A172 (cell line): ENCODE data around the gene TNFRSF14. TPM values are rescaled to one million over a fixed set of nuclear protein-coding genes. Genes with fewer than 3 reads are reported as not detected.
"Not testable (repeated sequence)": the region's sequence is repeated elsewhere in the genome, so short reads cannot be mapped to it uniquely, and the experiment has no call there.

Experiments used
- DNase-seq: peaks from one replicate; pipeline ENCODE4 v3.0.0-alpha.2; 2015; ENCODE audit warnings: low spot score
- total RNA-seq: library from RNA; depleted of rRNA; stranded (reverse); fragments of >200 nt; shearing (Covaris generic); gene quantifications from 2 replicates; pipeline ENCODE4 v1.2.3, GENCODE V29; 2014

Gene TNFRSF14
- total RNA-seq, 1 experiment from 2014 or later, result 0.05 TPM

GRCh38 chr1:2538376-2538775 is 17.8 kb upstream of the TNFRSF14 start:
- no peak for DNase-seq

DNA sequence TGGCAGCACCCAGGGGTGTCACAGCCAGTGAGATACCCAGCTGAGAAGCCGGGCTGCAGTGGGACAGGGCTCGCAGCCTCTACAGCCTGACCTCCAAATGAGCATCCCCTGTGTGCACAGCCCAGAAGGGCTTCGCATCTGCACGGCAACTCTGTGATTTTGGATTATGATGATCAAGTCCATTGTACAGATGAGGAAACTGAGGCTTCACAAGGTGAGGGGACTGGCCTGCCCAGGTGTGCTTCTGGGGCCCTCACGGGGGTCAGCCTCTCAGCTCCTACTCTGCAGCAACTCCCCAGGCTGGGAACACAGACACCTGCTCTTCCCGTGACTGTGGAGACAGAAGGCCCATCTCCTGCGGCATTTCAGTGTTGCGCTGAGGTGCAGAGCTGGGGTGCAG is 17.3 kb upstream of the TNFRSF14 start:
- DNase-seq, result no peak

- no peak for DNase-seq
These were observed 16.8 kb upstream of the TNFRSF14 start for GRCh38 chr1:2539312-2539907.

DNA sequence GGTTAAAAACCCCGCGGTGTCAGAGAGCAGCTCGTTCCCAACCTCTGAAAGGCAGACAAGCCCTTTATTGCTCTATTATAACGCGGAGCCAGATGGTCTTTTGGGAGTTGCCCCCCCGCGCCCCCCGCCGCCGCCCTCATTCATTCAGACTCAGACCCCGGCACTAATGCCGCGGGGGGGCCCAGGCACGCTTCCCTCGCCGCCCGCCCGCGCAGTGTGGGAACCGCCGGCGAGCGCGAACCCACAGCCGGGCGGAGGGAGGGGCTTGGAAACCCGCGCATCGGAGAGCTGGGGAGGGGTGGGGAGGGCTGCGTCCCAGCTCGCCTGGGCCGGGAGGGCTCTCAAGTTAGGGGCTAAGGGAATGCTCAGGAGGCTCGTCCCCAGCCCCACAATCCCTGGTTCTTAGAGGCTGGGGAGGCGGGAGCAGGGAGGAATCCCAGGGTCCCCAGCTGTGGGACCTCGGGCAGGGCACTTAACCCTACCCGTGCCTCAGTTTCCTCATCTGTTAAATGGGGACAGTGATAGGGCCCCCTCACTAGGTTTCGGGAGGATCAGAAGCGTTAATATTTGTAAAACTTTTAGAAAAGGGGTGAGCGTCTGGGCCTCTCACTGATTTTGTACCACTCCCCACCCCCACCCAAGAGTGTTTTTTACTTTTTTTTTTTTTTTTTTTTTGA is 15.2 kb upstream of the TNFRSF14 start:
- no peak for DNase-seq

DNA sequence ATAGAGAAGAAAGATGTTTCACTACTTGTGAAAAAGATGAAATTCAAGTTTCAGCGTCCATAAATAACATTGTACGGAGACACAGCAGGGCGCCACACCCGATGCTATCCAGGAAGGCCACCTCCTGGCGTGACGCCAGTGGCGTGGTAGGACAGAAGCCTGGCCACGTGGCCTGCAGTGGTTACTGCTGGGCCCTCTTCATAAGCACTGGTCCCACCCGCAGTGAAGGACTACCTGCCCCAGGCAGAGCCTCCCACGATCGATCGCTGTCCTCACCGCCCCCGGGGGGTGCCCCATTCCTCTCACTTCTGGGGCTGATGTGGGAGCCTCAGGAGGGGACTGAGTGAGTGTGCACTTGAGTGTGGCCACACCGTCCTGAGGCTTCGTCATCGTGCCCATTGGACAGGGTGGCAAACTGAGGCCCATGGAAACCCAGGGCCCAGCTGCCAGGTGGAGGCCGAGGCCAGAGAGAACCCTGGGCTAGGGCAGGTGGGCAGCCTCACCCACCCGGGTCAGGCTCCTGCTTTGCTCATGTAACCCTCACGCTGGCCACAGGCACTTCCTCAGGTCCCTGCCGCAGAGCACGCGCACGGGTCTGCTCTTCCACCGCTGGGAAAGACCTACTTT is 14.4 kb upstream of the TNFRSF14 start:
- DNase-seq, result peak; percentile 35

DNA sequence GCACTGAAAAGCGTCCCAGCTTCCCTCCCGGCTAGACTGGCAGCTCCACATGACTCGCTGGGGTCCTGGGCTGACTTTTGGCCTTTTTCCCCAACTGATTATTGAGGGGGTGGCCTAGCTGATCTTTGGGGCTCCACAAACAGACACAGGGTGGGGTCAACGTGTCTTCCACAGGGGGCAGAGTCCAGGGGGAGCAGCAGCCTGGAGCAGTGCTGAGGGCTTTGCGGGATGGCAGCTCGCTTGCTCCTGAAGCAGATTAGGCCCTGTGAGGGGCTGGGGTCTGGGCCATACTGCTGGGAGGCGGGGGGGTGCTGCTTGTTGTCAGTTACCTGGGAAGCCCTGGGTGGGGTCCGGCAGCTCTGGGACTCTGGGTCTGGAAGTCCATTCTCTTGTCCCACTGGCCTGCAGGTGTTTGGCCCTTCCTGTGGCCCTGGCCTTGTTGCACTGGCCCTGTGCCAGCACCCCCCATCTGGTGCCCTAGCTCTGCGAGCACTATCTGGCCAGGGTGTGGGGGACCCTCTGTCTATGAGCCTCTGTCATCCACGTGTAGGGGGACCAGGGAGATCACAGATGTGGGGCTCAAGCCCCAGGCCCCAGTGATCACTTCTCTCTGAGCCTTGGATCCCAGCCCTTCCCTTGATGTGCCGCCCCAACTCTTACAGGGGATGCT is 13.8 kb upstream of the TNFRSF14 start:
- no peak for DNase-seq

DNA sequence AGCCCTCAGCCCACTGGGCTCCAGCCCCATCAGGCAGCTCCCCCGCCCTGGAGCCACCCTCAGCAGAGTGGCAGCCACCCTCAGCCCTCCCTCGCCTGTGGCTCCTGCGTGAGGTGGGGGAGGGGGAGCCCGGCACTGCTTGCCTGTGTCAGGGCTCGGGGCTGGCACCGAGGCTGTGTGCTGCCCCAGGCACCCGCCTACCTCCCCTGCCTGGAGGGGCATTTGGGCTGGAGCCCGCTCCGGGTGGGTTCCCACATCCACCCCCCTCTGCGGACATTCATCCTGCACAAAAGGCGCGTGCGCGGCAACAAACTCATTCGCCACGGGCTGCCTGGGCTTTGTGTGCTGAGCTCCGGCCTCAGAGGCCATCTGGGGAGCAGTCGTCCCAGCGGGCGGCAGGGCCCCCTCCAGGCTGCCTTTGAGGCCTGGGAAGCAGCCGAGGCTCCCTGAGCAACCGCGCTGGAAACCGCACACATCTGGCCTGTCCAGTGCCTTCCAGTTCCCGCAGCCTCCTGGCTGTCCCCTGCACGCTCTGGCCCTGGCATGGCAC is 12.6 kb upstream of the TNFRSF14 start:
- DNase-seq, result no peak

DNA sequence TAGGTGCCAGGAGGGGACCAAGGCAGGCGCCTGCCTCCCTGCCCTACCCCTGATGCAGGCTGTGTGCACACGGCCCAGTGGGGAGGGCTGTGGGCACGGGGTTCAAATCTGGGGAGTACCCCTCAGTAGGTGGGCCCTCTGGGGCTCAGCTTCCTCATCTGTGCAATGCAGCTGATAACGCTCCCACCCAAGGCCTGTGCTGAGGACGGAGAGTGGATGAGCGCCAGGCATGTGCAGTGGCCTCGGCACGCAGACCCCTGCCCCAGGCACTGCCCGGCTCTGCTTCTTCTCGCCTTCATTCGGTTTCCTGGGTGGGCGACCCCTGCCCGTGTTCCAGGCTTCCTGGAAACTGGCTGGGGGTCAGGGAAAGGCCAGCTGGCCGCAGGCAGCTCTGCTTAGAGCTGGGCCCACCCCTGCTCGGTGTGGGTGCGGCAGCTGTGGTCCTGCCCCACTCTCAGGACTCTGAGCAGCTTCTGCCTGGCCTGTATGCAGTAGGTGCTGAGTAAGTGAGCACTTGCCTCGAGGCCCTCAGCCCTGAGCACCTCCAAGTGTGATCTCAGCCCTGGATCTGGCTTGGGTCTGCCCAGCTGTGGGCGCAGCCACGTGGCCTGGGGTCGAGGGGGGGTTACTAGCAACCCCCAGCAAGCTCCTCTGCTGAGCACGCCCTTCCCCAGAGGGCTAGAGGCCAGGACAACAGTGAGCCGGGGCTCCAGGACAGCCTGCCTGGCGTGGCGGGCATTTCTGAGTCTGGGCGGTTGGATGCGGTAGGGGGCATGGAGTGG is 11.9 kb upstream of the TNFRSF14 start:
- DNase-seq, result no peak

DNA sequence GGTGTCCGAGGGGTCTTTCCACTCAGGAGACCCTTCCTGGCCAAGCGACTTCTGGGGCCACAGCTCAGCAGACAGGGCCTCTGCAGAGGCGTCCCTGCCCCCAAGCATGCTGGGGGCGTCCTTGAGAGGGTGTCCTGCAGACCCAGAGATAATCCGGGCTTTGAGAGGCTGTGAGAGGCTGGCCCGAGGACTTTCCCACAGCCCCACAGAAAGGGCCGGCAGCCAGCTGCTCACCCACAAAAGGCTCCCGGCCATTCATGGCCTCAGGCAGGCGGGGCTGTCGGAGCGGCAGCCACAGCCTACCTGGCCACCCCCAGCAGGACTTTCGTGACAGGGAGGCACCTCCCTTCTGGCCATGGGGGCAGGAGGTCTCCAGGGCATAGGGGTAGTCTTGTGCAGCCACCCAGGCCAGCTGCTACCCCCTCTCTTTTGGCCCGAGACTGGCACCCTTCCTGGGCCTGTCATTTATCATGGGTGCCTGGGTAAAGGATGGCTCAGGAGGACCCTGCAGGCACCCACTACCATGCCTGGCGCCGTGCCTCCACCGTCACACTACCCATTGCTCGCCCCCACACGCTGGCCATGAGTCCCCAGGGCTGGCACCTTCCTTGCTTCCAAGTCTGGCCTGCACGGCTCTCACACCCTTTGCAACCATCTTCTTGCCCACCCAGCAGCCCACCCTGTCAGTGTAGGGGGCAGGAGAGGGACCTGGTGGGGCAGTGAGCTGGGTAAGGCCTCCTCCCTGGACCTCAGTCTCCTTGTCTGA is 11.1 kb upstream of the TNFRSF14 start:
- DNase-seq, result no peak

- peak; percentile 65 for DNase-seq
These were observed 10.2 kb upstream of the TNFRSF14 start for GRCh38 chr1:2545754-2546514.

DNA sequence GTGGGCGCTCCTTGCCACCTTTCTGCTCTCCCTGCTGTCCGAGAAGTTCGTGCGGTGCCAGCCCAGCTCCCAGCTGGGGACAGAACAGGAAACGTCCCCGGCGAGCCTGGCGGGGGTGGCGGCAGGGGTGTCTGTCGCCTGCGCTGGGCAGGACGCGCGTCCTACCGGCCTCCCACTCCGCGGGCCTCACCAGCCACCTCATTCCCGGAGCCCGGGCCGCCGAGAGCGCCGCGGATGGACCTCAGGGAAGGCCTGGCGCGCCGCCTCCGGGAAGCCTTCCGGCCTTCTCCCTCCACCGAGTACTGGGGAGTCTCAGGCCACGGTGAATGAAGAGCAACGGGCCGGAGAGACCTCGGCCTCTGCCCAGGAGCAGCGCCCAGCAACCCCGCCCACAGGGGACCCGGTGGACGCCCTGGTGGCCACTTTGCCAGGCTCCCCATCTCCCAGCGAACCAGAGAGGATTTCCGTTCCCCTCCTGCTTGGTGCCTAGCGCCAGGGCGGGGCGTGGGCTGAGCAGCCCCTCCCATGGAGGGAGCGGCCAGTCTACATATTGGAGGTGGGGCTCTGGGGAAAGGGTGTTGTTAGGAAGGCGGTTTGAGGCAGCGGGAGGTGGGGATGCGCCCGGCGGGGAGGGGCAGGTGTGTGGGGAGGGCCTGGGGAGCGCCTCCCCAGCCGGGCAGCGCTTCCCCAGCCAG is 9.5 kb upstream of the TNFRSF14 start:
- peak; percentile 77 for DNase-seq

GRCh38 chr1:2547210-2548067 is 8.7 kb upstream of the TNFRSF14 start:
- no peak for DNase-seq

DNA sequence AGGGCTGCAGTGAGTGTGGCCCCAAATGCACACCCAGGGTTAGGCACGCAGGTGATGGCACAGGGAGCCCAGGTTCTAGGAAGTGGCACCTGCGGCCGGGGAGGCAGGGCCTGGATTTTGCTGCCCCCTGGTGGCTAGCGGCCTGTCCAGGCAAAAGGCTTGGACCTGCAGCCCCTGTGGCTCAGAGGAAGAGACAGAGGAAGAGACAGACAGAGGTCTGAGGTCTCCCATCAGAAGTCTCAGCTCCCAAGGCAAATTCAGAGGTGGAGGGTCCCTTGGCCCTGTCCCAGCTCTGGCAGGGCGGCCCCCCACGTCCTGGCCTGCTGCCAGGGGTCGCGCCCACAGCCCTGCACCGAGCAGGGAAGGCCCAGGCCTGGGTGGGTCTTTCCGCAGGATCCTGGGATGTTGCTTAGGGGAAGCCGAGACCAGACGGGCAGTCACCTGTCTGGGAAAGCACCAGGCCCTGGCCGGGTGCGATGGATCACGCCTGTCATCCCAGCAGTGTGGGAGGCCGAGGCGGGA is 8.0 kb upstream of the TNFRSF14 start:
- peak; percentile 25 for DNase-seq

- not testable (repeated sequence) for DNase-seq
These were observed 6.7 kb upstream of the TNFRSF14 start for GRCh38 chr1:2549367-2550029.

DNA sequence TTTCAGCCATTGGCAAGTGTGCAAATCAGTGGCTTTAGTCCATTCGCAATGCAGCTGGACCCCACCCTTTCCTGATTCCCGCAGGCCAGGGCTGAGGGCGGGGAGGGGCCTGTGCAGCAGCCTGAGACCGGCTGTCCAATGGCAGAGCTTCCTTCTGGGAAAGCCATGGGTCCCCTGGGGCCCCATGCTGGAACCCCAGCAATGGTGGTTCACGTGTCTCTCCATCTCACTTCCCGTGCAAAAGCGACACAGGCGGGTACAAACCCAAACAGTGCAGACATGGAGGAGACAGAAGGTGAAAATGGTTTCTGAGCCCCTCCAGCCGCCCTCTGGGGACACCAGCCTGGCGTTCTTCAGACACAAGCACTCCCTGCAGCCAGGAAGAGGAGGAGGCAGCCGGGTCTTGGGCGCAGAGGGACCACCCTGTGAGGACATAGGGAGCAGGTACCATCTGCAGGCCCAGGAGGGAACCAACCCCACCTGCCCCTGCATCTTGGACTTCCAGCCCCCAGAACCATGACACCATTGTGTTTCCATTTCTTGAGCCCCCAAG is 5.8 kb upstream of the TNFRSF14 start:
- DNase-seq, result not testable (repeated sequence)

GRCh38 chr1:2551544-2551943 is 4.6 kb upstream of the TNFRSF14 start:
- not testable (repeated sequence) for DNase-seq

DNA sequence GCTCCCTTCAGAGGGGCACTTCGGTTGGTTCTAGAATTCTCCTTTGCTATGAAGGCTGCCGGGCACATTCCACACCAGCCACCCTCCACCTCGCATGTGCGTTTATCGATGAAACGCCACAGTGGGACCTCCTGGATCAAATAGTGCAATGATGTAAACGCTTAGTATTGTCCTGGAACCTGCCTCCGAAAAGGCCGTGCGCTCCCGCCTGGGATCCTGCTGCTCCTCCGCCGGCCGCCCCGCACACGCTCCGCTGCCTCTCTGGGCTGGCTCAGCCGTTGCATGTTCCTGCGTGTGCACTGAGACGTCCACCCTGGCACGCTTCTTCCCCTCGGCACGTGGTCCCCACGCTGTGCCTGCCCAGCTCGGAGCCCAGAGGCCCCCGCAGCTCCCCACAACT is 4.0 kb upstream of the TNFRSF14 start:
- no peak for DNase-seq
